ENCODE measurements around the gene KIAA1328.

- TF ChIP-seq CTCF (IDR thresholded peaks at IDR 0.05) (no peak), POLR2A (IDR thresholded peaks at IDR 0.05) (no peak), POLR2AphosphoS5 (IDR thresholded peaks at IDR 0.05) (no peak)
Observed at GRCh38 chr18:36872329-36872728, 43.4 kb downstream of the KIAA1328 start.

Data from upper lobe of left lung (tissue), 4 donors.